Heart left ventricle (tissue), 16 donors: ENCODE measurements around the gene STRA8. TPM values are rescaled to one million over a fixed set of nuclear protein-coding genes. Genes with fewer than 3 reads are reported as not detected.

Experiments used
- ATAC-seq, 4 donors: fragments of 200-7000 bp; cut with Tn5 transposase; one replicate each; pipeline ENCODE4 v1.9.1; 2020 to 2022; ENCODE audit warnings: moderate library complexity in 4 of 4, mild to moderate bottlenecking in 3 of 4, moderate number of reproducible peaks in 1 of 4
- DNase-seq, 5 donors: peaks; one replicate each; pipeline ENCODE4 v3.0.0-alpha.2; 2020
- H3K27ac ChIP-seq, 12 donors: fragments of 200-600 bp; sonication (generic) in 4 of 12; one replicate each; pipeline versions ENCODE4 v1.5.0 to v1.8.0; 2016 to 2022; ENCODE audit warnings: mild to moderate bottlenecking in 2 of 12
- H3K27me3 ChIP-seq, 9 donors: fragments of 200-600 bp; sonication (generic) in 2 of 9; one replicate each; pipeline versions ENCODE4 v1.5.1 to v1.8.0; 2016 to 2022; ENCODE audit warnings: mild to moderate bottlenecking in 3 of 9
- H3K36me3 ChIP-seq, 9 donors: fragments of 200-600 bp; sonication (generic) in 2 of 9; one replicate each; pipeline versions ENCODE4 v1.5.0 to v1.8.0; 2018 to 2022; ENCODE audit warnings: mild to moderate bottlenecking in 2 of 9
- H3K4me1 ChIP-seq, 12 donors: fragments of 200-600 bp; sonication (generic) in 4 of 12; one replicate each; pipeline versions ENCODE4 v1.5.0 to v1.8.0; 2016 to 2022; ENCODE audit warnings: mild to moderate bottlenecking in 3 of 12
- H3K4me3 ChIP-seq, 12 donors: fragments of 200-600 bp; sonication (generic) in 4 of 12; one replicate each; pipeline versions ENCODE4 v1.5.0 to v1.8.0; 2017 to 2022; ENCODE audit warnings: mild to moderate bottlenecking in 9 of 12, moderate library complexity in 4 of 12
- H3K9me3 ChIP-seq, 12 donors: fragments of 200-600 bp; sonication (generic) in 4 of 12; one replicate each; pipeline versions ENCODE4 v1.5.0 to v1.8.0; 2016 to 2022; ENCODE audit warnings: mild to moderate bottlenecking in 1 of 12
- POLR2A ChIP-seq, 2 donors: fragments of 450-650 bp; IDR thresholded peaks; one replicate each; pipeline ENCODE4 v1.6.1; 2017; ENCODE audit warnings: antibody characterized with exemption in 2 of 2, mild to moderate bottlenecking in 2 of 2, moderate library complexity in 2 of 2
- WGBS, 4 donors: extraction: QIAGEN DNeasy Blood & Tissue Kit in 2 of 4; methylation state at CpG; one replicate each; pipeline versions ENCODE4 v1.1.5 to v1.1.7; 2013 to 2018; 5-methylcytosine and 5-hydroxymethylcytosine counted together
- intact Hi-C, 10 donors: fragments of 100-400 bp; cut with DNase I; formaldehyde crosslinking; loops; one replicate each; pipeline versions ENCODE4 v1.11.1 to v1.14.2; 2022
- polyA plus RNA-seq, 2 donors: library from polyadenylated mRNA; stranded (reverse); fragments of 200-250 nt; gene quantifications; one replicate each; pipeline ENCODE4 v1.2.3, GENCODE V29; 2013
- total RNA-seq, 9 donors: library from RNA; depleted of rRNA in 2 of 9; stranded (reverse); fragments of >200 nt in 2 of 9; fragmentation: NEBNext Ultra II Directional in 3 of 9; extraction: Animal tissue kit (Norgen Biotek cat#: 25700) in 3 of 9; gene quantifications; one replicate each; pipeline versions ENCODE4 v1.1.0 to v1.2.4, GENCODE V29; 2016 to 2023
- TF ChIP-seq, protein P1 (sequence below), 12 donors: fragments of 200-600 bp; sonication (generic) in 4 of 12; IDR thresholded peaks; one replicate each; pipeline versions ENCODE4 v1.5.0 to v1.8.0; 2018 to 2022; ENCODE audit warnings: antibody characterized with exemption in 12 of 12, mild to moderate bottlenecking in 5 of 12
- donor health status: ischemic (EF 13 %, LVEDD 7.1; RV severe dilation, severe dysfunction).
- donor health status: healthy with polysubstance abuse.
- donor health status: DM: no; HTN: yes; CAD: no.
- donor health status: DM: no; HTN: no; CAD: no.
- donor health status: ischemic (EF 25% LVEDD 6.9; RV normal size, moderate dysfunction).
- donor health status: ischemic (EF 25% LVEDD 5.7; RV mildly dilated, moderate dysfunction).
- donor health status: healthy.
- donor health status: DM: yes; HTN: yes; CAD: no.
- donor health status: ischemic (EF 35%, LVEDD 5.7; RV mildly dilated, moderate dysfunction).
- donor health status: nonischemic (EF 11% LVEDD 7.7; RV severe dilation, severe dysfunction).
- donor health status: DM: yes; HTN: yes; CAD: no.
- donor health status: PGD.
- donor health status: ischemic (EF 29% LVEDD 5.4; RV normal size, mild dysfunction).
- donor health status: nonischemic (EF 23%, LVEDD 6.1; RV moderate dilation, normal function).

The STRA8 gene
- total and polyA plus RNA-seq, 11 donors: not detected

GRCh38 chr7:135186261-135186540 lies 47.4 kb upstream of the STRA8 start:
- H3K27ac ChIP-seq: no peak overlapping the region
- intact Hi-C loops: loop anchor here in 1 of 10 donors (10.0 kb wide), 1 partner anchor 511 kb away; no protein-coding TSS in a partner anchor
- DNase-seq: no peak

DNA sequence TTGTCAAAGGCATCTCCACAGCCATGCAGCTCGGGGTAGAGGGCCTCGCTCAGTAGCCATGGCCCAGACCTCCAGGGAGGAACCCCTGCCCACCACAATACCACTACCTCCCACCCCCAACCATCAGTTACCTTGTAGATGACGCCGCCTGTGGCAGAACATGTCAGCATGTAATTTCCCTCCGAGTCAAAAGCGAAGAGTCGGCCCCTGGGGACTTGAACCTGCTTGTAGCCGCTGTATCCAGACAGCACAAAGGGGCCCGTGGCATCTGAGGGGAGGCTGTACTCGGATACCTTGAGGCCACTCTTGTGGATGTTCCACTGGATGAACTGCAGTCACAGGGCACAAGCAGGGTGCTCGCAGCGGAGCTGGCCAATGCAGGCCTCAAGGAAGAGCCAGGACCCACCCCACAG lies 46.8 kb upstream of the STRA8 start:
- peaks cover 0 to 98% (median 81%) of the 10 kb centered on the region in 9 donors for H3K36me3 ChIP-seq
- ATAC-seq: no peak
- H3K27ac ChIP-seq: no peak overlapping the region
- H3K4me1 ChIP-seq: peaks cover 0 to 11% (median 0%) of the 10 kb centered on the region in 12 donors
- no peak overlapping the region for H3K4me3 ChIP-seq
- 86 to 92% (median 89%) methylated on average over 10 to 12 of the region's 12 CpGs for WGBS, 4 donors
- peaks cover 0 to 18% (median 9%) of the 10 kb centered on the region in 12 donors for H3K9me3 ChIP-seq
- TF ChIP-seq, protein P1, sequence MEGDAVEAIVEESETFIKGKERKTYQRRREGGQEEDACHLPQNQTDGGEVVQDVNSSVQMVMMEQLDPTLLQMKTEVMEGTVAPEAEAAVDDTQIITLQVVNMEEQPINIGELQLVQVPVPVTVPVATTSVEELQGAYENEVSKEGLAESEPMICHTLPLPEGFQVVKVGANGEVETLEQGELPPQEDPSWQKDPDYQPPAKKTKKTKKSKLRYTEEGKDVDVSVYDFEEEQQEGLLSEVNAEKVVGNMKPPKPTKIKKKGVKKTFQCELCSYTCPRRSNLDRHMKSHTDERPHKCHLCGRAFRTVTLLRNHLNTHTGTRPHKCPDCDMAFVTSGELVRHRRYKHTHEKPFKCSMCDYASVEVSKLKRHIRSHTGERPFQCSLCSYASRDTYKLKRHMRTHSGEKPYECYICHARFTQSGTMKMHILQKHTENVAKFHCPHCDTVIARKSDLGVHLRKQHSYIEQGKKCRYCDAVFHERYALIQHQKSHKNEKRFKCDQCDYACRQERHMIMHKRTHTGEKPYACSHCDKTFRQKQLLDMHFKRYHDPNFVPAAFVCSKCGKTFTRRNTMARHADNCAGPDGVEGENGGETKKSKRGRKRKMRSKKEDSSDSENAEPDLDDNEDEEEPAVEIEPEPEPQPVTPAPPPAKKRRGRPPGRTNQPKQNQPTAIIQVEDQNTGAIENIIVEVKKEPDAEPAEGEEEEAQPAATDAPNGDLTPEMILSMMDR (IDR thresholded peaks at IDR 0.05): no peak
- TF ChIP-seq POLR2A (IDR thresholded peaks at IDR 0.05): no peak
- DNase-seq: no peak
- intact Hi-C loops: loop anchor here in 1 of 10 donors (10.0 kb wide), 1 partner anchor 512 kb away; no protein-coding TSS in a partner anchor
- no peaks in the 10 kb centered on the region for H3K27me3 ChIP-seq

More at GRCh38 chr7:135186261-135186540, 47.4 kb upstream of the STRA8 start:
- H3K9me3 ChIP-seq: peaks cover 0 to 24% (median 15%) of the 10 kb centered on the region in 12 donors
- ATAC-seq: no peak
- 95 to 100% (median 96%) methylated on average over 2 to 3 of the region's 3 CpGs for WGBS, 4 donors
- no peaks in the 10 kb centered on the region for H3K27me3 ChIP-seq
- H3K4me3 ChIP-seq: no peak overlapping the region
- peaks cover 0 to 11% (median 0%) of the 10 kb centered on the region in 12 donors for H3K4me1 ChIP-seq
- peaks cover 0 to 98% (median 78%) of the 10 kb centered on the region in 9 donors for H3K36me3 ChIP-seq
- TF ChIP-seq, protein P1 (IDR thresholded peaks at IDR 0.05): no peak
- TF ChIP-seq POLR2A (IDR thresholded peaks at IDR 0.05): no peak

DNA sequence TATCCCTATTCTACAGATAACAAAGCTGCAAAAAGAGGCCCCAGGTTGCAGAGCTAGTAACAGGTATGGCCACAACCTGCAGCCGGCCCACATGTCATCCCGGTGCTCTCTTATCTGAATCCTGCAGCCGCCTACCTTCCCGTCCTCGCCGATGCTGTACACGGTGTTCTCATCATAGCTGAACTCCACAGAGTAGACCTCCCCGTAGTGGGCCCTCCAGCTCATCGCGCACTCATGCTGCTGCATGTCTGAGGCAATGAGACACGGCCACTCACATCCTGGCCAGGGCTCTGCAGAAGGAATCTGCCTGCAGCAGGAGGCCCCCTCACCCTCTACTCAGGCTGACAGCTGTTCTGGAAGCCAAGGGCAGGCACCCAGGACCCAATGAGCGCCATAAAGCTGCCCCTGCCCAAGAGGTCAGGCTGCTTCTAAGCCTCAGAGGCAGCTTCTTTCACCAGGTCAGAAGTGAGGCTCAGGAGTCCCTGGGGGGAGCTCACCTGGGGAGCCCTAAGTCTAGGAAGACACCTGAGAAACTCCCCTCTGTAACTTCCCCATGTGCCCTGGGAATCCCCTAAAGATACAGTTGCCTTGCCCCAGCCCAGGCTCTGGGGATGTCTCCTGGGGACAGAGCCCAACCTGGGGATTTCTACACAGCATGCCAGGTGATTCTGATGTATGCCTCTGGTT lies 45.2 kb upstream of the STRA8 start:
- no peaks in the 10 kb centered on the region for H3K27me3 ChIP-seq
- DNase-seq (peak in 1 of 5 donors; percentile 13), ATAC-seq (peak in 1 of 4 donors; percentile 8)
- H3K4me3 ChIP-seq: no peak overlapping the region
- intact Hi-C loops: loop anchor here in 1 of 10 donors (10.0 kb wide), 1 partner anchor 514 kb away; no protein-coding TSS in a partner anchor
- H3K9me3 ChIP-seq: peaks cover 0 to 2% (median 0%) of the 10 kb centered on the region in 12 donors
- WGBS, 4 donors: 95 to 98% (median 97%) methylated on average over 8 to 12 of the region's 12 CpGs
- TF ChIP-seq, protein P1 (IDR thresholded peaks at IDR 0.05): no peak
- TF ChIP-seq POLR2A (IDR thresholded peaks at IDR 0.05): no peak
- H3K36me3 ChIP-seq: peaks cover 0 to 99% (median 79%) of the 10 kb centered on the region in 9 donors
- no peak overlapping the region for H3K27ac ChIP-seq
- H3K4me1 ChIP-seq: peaks cover 0 to 11% (median 0%) of the 10 kb centered on the region in 12 donors

DNA sequence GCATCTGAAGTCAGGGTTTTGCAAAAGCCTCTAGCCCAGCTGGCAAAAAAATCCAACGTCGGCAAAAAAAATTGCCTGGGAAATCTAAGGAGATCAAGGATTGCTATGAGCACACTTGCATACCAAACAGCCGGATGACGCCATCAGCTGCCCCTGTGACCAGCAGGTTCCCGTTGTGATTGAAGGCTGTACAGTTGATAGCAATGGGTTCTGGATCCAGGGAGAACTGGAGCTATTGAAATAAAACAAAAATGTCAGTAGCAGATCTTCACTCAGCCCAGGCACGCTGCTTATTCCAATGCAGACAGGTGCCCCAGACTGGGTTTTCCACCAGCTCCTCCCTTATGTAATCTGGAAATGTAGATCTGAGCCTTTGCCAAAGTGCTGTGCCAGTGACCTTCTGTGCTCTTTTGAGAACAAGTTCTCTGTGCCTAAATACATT lies 44.4 kb upstream of the STRA8 start:
- H3K27me3 ChIP-seq: no peaks in the 10 kb centered on the region
- H3K4me3 ChIP-seq: no peak overlapping the region
- H3K27ac ChIP-seq: no peak overlapping the region
- TF ChIP-seq, protein P1 (IDR thresholded peaks at IDR 0.05): no peak
- no peak for TF ChIP-seq POLR2A (IDR thresholded peaks at IDR 0.05)
- no peaks in the 10 kb centered on the region for H3K9me3 ChIP-seq
- 80 to 83% (median 81%) methylated on average over 6 of the region's 6 CpGs for WGBS, 4 donors
- DNase-seq (peak in 1 of 5 donors; percentile 15), ATAC-seq (peak; percentile 27 to 74 (median 42))
- H3K4me1 ChIP-seq: peaks cover 0 to 11% (median 0%) of the 10 kb centered on the region in 12 donors
- peaks cover 0 to 99% (median 79%) of the 10 kb centered on the region in 9 donors for H3K36me3 ChIP-seq
- intact Hi-C loops: loop anchor here in 1 of 10 donors (10.0 kb wide), 1 partner anchor 514 kb away; no protein-coding TSS in a partner anchor
